ENCODE data around the gene SORCS2.

SORCS2 gene

GRCh38 chr4:7637139-7637538 is 444.8 kb downstream of the SORCS2 start:
- no peak overlapping the region for H3K4me2 ChIP-seq (ENCODE audit: low read length)
- H3K9me2 ChIP-seq (ENCODE audit: low read depth, low read length), result no peaks in the 10 kb centered on the region
- H3K36me3 ChIP-seq (ENCODE audit: insufficient read depth, low read length), result no peaks in the 10 kb centered on the region
- no peak overlapping the region for H3K27ac ChIP-seq (ENCODE audit: low read depth, low read length, poor library complexity, severe bottlenecking)
- H4K20me1 ChIP-seq (ENCODE audit: insufficient read depth, low read length), result no peaks in the 10 kb centered on the region
- TF ChIP-seq CTCF (IDR thresholded peaks at IDR 0.05; ENCODE audit: low read length), result no peak
- no peak for TF ChIP-seq EZH2 (IDR thresholded peaks at IDR 0.05; ENCODE audit: borderline replicate concordance, low read length)
- H3K9me3 ChIP-seq (ENCODE audit: low read length), result no peaks in the 10 kb centered on the region
- no peak overlapping the region for H3K4me3 ChIP-seq (ENCODE audit: low read depth, low read length, poor library complexity, severe bottlenecking)
- H3F3A ChIP-seq (ENCODE audit: insufficient read depth, low read length), result no peaks in the 10 kb centered on the region
- H3K27me3 ChIP-seq (ENCODE audit: insufficient read depth, low read length), result no peaks in the 10 kb centered on the region
- H3K4me1 ChIP-seq (ENCODE audit: insufficient read depth, low read length, severe bottlenecking), result no peaks in the 10 kb centered on the region
- no peaks in the 10 kb centered on the region for H3K79me2 ChIP-seq (ENCODE audit: insufficient read depth, low read length)
- no peak overlapping the region for H3K9ac ChIP-seq (ENCODE audit: low read length)
- H2AFZ ChIP-seq (ENCODE audit: low read length), result no peak overlapping the region

GRCh38 chr4:7637971-7638370 is 445.6 kb downstream of the SORCS2 start:
- no peaks in the 10 kb centered on the region for H3K9me2 ChIP-seq (ENCODE audit: low read depth, low read length)
- H4K20me1 ChIP-seq (ENCODE audit: insufficient read depth, low read length), result no peaks in the 10 kb centered on the region
- no peak overlapping the region for H3K4me2 ChIP-seq (ENCODE audit: low read length)
- H3K9ac ChIP-seq (ENCODE audit: low read length), result no peak overlapping the region
- TF ChIP-seq CTCF (IDR thresholded peaks at IDR 0.05; ENCODE audit: low read length) (no peak), EZH2 (IDR thresholded peaks at IDR 0.05; ENCODE audit: borderline replicate concordance, low read length) (no peak)
- no peaks in the 10 kb centered on the region for H3F3A ChIP-seq (ENCODE audit: insufficient read depth, low read length)
- H3K4me1 ChIP-seq (ENCODE audit: insufficient read depth, low read length, severe bottlenecking), result no peaks in the 10 kb centered on the region
- no peak overlapping the region for H3K4me3 ChIP-seq (ENCODE audit: low read depth, low read length, poor library complexity, severe bottlenecking)
- H3K27ac ChIP-seq (ENCODE audit: low read depth, low read length, poor library complexity, severe bottlenecking), result no peak overlapping the region
- H3K79me2 ChIP-seq (ENCODE audit: insufficient read depth, low read length), result no peaks in the 10 kb centered on the region
- H3K36me3 ChIP-seq (ENCODE audit: insufficient read depth, low read length), result no peaks in the 10 kb centered on the region
- no peaks in the 10 kb centered on the region for H3K27me3 ChIP-seq (ENCODE audit: insufficient read depth, low read length)
- no peak overlapping the region for H2AFZ ChIP-seq (ENCODE audit: low read length)
- no peaks in the 10 kb centered on the region for H3K9me3 ChIP-seq (ENCODE audit: low read length)

- H3K9ac ChIP-seq (ENCODE audit: low read length), result no peak overlapping the region
- no peaks in the 10 kb centered on the region for H3K36me3 ChIP-seq (ENCODE audit: insufficient read depth, low read length)
- no peak for TF ChIP-seq EZH2 (IDR thresholded peaks at IDR 0.05; ENCODE audit: borderline replicate concordance, low read length)
- no peak for TF ChIP-seq CTCF (IDR thresholded peaks at IDR 0.05; ENCODE audit: low read length)
- no peak overlapping the region for H3K27ac ChIP-seq (ENCODE audit: low read depth, low read length, poor library complexity, severe bottlenecking)
- no peaks in the 10 kb centered on the region for H3K27me3 ChIP-seq (ENCODE audit: insufficient read depth, low read length)
- no peak overlapping the region for H3K4me2 ChIP-seq (ENCODE audit: low read length)
- H2AFZ ChIP-seq (ENCODE audit: low read length), result no peak overlapping the region
- no peaks in the 10 kb centered on the region for H3K79me2 ChIP-seq (ENCODE audit: insufficient read depth, low read length)
- no peaks in the 10 kb centered on the region for H3K4me1 ChIP-seq (ENCODE audit: insufficient read depth, low read length, severe bottlenecking)
- no peaks in the 10 kb centered on the region for H4K20me1 ChIP-seq (ENCODE audit: insufficient read depth, low read length)
- no peak overlapping the region for H3K4me3 ChIP-seq (ENCODE audit: low read depth, low read length, poor library complexity, severe bottlenecking)
- no peaks in the 10 kb centered on the region for H3K9me2 ChIP-seq (ENCODE audit: low read depth, low read length)
- no peaks in the 10 kb centered on the region for H3F3A ChIP-seq (ENCODE audit: insufficient read depth, low read length)
- no peaks in the 10 kb centered on the region for H3K9me3 ChIP-seq (ENCODE audit: low read length)
Measured at GRCh38 chr4:7638489-7638888, 446.2 kb downstream of the SORCS2 start.

Measured in OCI-LY1 (cell line).